Astrocyte (in vitro differentiated cells and primary cell): ENCODE data around the gene ETHE1. TPM values are rescaled to one million over a fixed set of nuclear protein-coding genes. Genes with fewer than 3 reads are reported as not detected.

ENCODE experiments used
- DNase-seq: peaks from one replicate; pipeline ENCODE4 v3.0.0-alpha.2; 2010; ENCODE audit warnings: low read depth
- FAIRE-seq: peaks from 2 replicates; lab custom pipeline; 2011; peaks lifted over from hg19 to GRCh38; lab: Jason Lieb, UNC
- H2AFZ ChIP-seq: 2 replicates; pipeline ENCODE4 v1.6.0; 2012; ENCODE audit warnings: low read depth, low read length, inconsistent platforms
- H3K27ac ChIP-seq: 2 replicates; pipeline ENCODE4 v1.5.1; 2011; ENCODE audit warnings: low read depth, low read length, inconsistent platforms
- H3K27me3 ChIP-seq: 2 replicates; pipeline ENCODE4 v1.6.0; 2011; ENCODE audit warnings: low read length, inconsistent platforms; ENCODE audit not compliant: insufficient read depth
- H3K36me3 ChIP-seq: 2 replicates; pipeline ENCODE4 v1.5.1; 2011; ENCODE audit warnings: low read length, inconsistent platforms; ENCODE audit not compliant: insufficient read depth
- H3K4me1 ChIP-seq: 2 replicates; pipeline ENCODE4 v1.5.1; 2011; ENCODE audit warnings: low read length, inconsistent platforms; ENCODE audit not compliant: insufficient read depth
- H3K4me2 ChIP-seq: 2 replicates; pipeline ENCODE4 v1.6.0; 2012; ENCODE audit warnings: low read length, inconsistent platforms
- H3K4me3 ChIP-seq: 2 replicates; pipeline ENCODE4 v1.5.1; 2011; ENCODE audit warnings: low read depth, mild to moderate bottlenecking, low read length, inconsistent platforms; ENCODE audit not compliant: insufficient read depth
- H3K79me2 ChIP-seq: 2 replicates; pipeline ENCODE4 v1.6.0; 2012; ENCODE audit warnings: mild to moderate bottlenecking, low read length, inconsistent platforms; ENCODE audit not compliant: insufficient read depth
- H3K9ac ChIP-seq: 2 replicates; pipeline ENCODE4 v1.6.0; 2012; ENCODE audit warnings: mild to moderate bottlenecking, low read length, inconsistent platforms
- H3K9me3 ChIP-seq: 2 replicates; pipeline ENCODE4 v1.5.1; 2012; ENCODE audit warnings: low read depth, mild to moderate bottlenecking, low read length, inconsistent platforms; ENCODE audit not compliant: insufficient read depth
- H4K20me1 ChIP-seq: 2 replicates; pipeline ENCODE4 v1.6.0; 2012; ENCODE audit warnings: low read length, inconsistent platforms; ENCODE audit not compliant: insufficient read depth
- H3K27ac Mint-ChIP-seq: one replicate; pipeline ENCODE4 v1.8.0; 2021; ENCODE audit warnings: mild to moderate bottlenecking, mixed read lengths; ENCODE audit not compliant: unreplicated experiment
- H3K27me3 Mint-ChIP-seq: one replicate; pipeline ENCODE4 v1.8.0; 2021; ENCODE audit warnings: low read depth, mixed read lengths; ENCODE audit not compliant: unreplicated experiment
- H3K36me3 Mint-ChIP-seq: one replicate; pipeline ENCODE4 v1.8.0; 2021; ENCODE audit warnings: low read depth, mixed read lengths; ENCODE audit not compliant: unreplicated experiment
- H3K4me1 Mint-ChIP-seq: one replicate; pipeline ENCODE4 v1.8.0; 2021; ENCODE audit warnings: low read depth, mixed read lengths; ENCODE audit not compliant: unreplicated experiment
- H3K4me3 Mint-ChIP-seq: one replicate; pipeline ENCODE4 v1.8.0; 2021; ENCODE audit warnings: mild to moderate bottlenecking, moderate library complexity, mixed read lengths; ENCODE audit not compliant: unreplicated experiment
- H3K9me3 Mint-ChIP-seq: one replicate; pipeline ENCODE4 v1.8.0; 2021; ENCODE audit warnings: mild to moderate bottlenecking, mixed read lengths; ENCODE audit not compliant: unreplicated experiment
- CTCF ChIP-seq: IDR thresholded peaks from 2 replicates; pipeline ENCODE4 v1.5.1; 2011; ENCODE audit warnings: low read depth, mild to moderate bottlenecking, inconsistent platforms, low read length, moderate library complexity; ENCODE audit not compliant: insufficient read depth
- EZH2 ChIP-seq: IDR thresholded peaks from 2 replicates; pipeline ENCODE4 v1.6.1; 2012; ENCODE audit warnings: mild to moderate bottlenecking, low read length, inconsistent platforms; ENCODE audit not compliant: insufficient read depth
- total RNA-seq: library from RNA; stranded (reverse); gene quantifications from 2 replicates; pipeline ENCODE4 v1.2.1, GENCODE V29; 2021

ETHE1 gene
- total RNA-seq, 1 donor from 2014 or later = 50.7 TPM

- H3K4me1 ChIP-seq = no peaks in the 10 kb centered on the region
- no peak overlapping the region for H3K4me3 ChIP-seq
- no peaks in the 10 kb centered on the region for H3K27me3 ChIP-seq
- H3K79me2 ChIP-seq = no peaks in the 10 kb centered on the region
- H3K4me2 ChIP-seq = no peak overlapping the region
- FAIRE-seq = no peak
- Mint-ChIP-seq H3K4me1 (no peaks in the 10 kb centered on the region), H3K9me3 (no peaks in the 10 kb centered on the region), H3K4me3 (no peak overlapping the region), H3K36me3 (peaks cover 20% of the 10 kb centered on the region), H3K27me3 (no peaks in the 10 kb centered on the region), H3K27ac (no peak overlapping the region)
- no peaks in the 10 kb centered on the region for H3K9me3 ChIP-seq
- no peak overlapping the region for H3K9ac ChIP-seq
- H4K20me1 ChIP-seq = peaks cover 8% of the 10 kb centered on the region
- peaks cover 9% of the 10 kb centered on the region for H3K36me3 ChIP-seq
- no peak overlapping the region for H2AFZ ChIP-seq
- H3K27ac ChIP-seq = no peak overlapping the region
- no peak for TF ChIP-seq CTCF
- no peak for TF ChIP-seq EZH2
- DNase-seq = no peak
These were observed 25.6 kb upstream of the ETHE1 start for GRCh38 chr19:43552616-43553015.

GRCh38 chr19:43552198-43552450, 25.1 kb upstream of the ETHE1 start:
- Histone ChIP-seq H4K20me1 (peaks cover 8% of the 10 kb centered on the region), H3K79me2 (no peaks in the 10 kb centered on the region), H3K4me1 (no peaks in the 10 kb centered on the region), H2AFZ (no peak overlapping the region), H3K4me2 (no peak overlapping the region), H3K36me3 (peaks cover 9% of the 10 kb centered on the region), H3K4me3 (no peak overlapping the region), H3K27ac (no peak overlapping the region), H3K9me3 (no peaks in the 10 kb centered on the region), H3K27me3 (no peaks in the 10 kb centered on the region), H3K9ac (no peak overlapping the region)
- peaks cover 20% of the 10 kb centered on the region for H3K36me3 Mint-ChIP-seq
- H3K27ac Mint-ChIP-seq = no peak overlapping the region
- no peaks in the 10 kb centered on the region for H3K4me1 Mint-ChIP-seq
- TF ChIP-seq EZH2 (no peak), CTCF (no peak)
- no peak for DNase-seq
- FAIRE-seq = no peak
- no peaks in the 10 kb centered on the region for H3K27me3 Mint-ChIP-seq
- H3K4me3 Mint-ChIP-seq = no peak overlapping the region
- no peaks in the 10 kb centered on the region for H3K9me3 Mint-ChIP-seq

GRCh38 chr19:43551399-43552197, 24.6 kb upstream of the ETHE1 start:
- Mint-ChIP-seq H3K9me3 (no peaks in the 10 kb centered on the region), H3K27me3 (no peaks in the 10 kb centered on the region), H3K4me1 (no peaks in the 10 kb centered on the region), H3K27ac (no peak overlapping the region), H3K4me3 (no peak overlapping the region), H3K36me3 (peaks cover 20% of the 10 kb centered on the region)
- Histone ChIP-seq H4K20me1 (peaks cover 8% of the 10 kb centered on the region), H3K27ac (no peak overlapping the region), H3K36me3 (peaks cover 9% of the 10 kb centered on the region), H3K79me2 (no peaks in the 10 kb centered on the region), H3K27me3 (no peaks in the 10 kb centered on the region), H3K9me3 (no peaks in the 10 kb centered on the region), H3K4me1 (no peaks in the 10 kb centered on the region), H3K9ac (no peak overlapping the region), H3K4me2 (no peak overlapping the region), H2AFZ (no peak overlapping the region), H3K4me3 (no peak overlapping the region)
- TF ChIP-seq CTCF (no peak), EZH2 (no peak)
- DNase-seq = no peak
- FAIRE-seq = no peak
